MM.1S (cell line): ENCODE data around the gene PPP2R2C.

ENCODE experiments used
- CTCF ChIP-seq: fragments of 300-600 bp; sonication (generic); IDR thresholded peaks from 2 replicates; pipeline ENCODE4 v1.5.1; 2016; ENCODE audit warnings: antibody characterized with exemption, low read length, mixed read lengths
- EZH2 ChIP-seq: fragments of 300-600 bp; sonication (generic); optimal IDR thresholded peaks from 2 replicates; pipeline ENCODE3; 2017; ENCODE audit warnings: low read depth, mild to moderate bottlenecking, antibody characterized with exemption, low read length, mixed read lengths
- EZH2phosphoT487 ChIP-seq: fragments of 300-600 bp; sonication (generic); IDR thresholded peaks from 2 replicates; pipeline ENCODE4 v1.6.1; 2018; ENCODE audit warnings: antibody characterized with exemption, low read length

GRCh38 chr4:6506616-6507140 lies 34.3 kb upstream of the PPP2R2C start:
- TF ChIP-seq EZH2 = no peak
- no peak for TF ChIP-seq CTCF
- TF ChIP-seq EZH2phosphoT487 = no peak
